ENCODE results near the gene ATXN7L1.
A peak's percentile ranks its signal among the peaks of the same experiment; 100 is the strongest.
"Not testable (repeated sequence)": the region's sequence is repeated elsewhere in the genome, so short reads cannot be mapped to it uniquely, and the experiment has no call there.

Gene ATXN7L1

GRCh38 chr7:105613611-105614330 lies 262.6 kb downstream of the ATXN7L1 start:
- DNase-seq (ENCODE audit: low read depth), result no peak

- DNase-seq (ENCODE audit: low read depth), result no peak
Measured at GRCh38 chr7:105612806-105613205, 263.6 kb downstream of the ATXN7L1 start.

DNA sequence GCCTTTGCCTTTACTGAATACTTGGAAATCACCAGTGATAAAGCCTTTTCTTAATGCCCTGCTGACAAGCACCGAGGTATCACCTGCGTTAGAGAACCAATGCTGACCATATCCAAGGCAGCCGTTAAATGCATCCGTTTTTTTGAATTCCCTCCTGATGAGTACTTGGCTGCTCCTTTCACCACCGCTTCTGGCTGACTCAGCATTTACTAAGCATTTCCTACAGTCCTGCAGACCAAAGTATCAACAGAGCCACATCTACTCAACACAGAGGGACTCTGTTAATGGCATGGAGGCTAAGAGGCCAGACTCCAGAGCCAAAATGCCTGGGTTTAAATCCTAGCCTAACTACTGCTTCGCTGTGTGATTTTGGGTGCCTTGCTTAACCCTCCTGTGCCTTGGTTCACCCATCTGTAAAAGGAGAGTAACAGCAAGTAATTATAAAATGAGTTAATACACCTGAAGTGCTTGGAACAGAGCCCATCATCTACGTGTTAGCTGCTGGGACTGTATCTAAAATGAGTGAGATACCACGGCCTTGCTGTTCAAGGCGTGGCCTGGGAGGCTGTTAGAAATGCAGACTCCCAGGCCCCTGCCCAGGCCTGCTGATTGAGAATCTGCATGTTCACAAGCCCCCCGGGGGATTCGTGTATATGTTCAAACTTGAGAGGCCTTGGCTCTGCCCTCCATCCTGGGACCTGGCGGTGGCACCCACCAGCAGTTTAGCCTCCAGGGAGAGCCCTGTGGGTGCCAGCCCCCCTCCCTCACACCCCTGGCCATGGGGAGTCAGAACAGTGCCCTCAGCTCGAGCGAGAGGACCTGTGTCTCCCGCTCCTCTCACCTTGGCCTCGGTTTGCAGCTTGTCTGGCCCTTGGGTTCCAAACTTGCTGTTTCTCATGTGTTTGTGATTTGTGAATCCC lies 264.3 kb downstream of the ATXN7L1 start:
- DNase-seq (ENCODE audit: low read depth), result no peak

DNA sequence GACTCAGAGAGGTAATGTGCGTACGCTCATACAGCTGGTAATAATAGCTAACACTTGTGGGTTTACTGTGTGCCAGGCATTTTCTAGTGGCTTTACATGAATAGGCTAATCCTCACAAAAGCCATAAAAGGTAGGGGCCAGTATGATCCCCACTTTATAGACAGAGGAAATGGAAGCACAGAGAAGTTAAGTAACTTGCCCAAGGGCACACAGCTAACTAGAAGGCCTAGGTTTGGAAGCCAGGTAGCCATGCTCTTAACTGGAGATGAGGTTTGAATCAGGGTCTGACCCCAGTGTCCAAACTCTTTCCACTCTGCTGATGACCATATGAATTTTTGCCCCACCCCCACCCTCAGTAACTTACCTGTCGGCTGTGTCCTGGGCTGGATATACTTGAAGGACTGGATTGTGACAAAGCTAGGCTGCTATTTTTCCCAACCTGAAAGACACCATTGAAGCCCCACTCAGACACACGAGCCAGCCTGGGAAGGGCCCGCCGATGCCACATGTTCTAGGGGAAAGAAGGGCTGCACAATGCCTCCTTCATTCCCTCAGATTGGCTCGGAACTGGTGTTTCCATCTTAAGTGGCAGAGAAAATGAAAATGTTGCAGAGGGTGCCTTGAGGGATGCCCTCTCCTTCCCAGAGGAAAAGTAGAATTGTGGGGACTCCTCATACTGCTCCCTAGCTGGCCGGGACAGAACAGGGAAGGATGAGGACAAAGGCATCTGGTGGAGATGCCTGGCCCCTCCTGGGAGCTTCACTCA lies 266.1 kb downstream of the ATXN7L1 start:
- DNase-seq (ENCODE audit: low read depth), result no peak

DNA sequence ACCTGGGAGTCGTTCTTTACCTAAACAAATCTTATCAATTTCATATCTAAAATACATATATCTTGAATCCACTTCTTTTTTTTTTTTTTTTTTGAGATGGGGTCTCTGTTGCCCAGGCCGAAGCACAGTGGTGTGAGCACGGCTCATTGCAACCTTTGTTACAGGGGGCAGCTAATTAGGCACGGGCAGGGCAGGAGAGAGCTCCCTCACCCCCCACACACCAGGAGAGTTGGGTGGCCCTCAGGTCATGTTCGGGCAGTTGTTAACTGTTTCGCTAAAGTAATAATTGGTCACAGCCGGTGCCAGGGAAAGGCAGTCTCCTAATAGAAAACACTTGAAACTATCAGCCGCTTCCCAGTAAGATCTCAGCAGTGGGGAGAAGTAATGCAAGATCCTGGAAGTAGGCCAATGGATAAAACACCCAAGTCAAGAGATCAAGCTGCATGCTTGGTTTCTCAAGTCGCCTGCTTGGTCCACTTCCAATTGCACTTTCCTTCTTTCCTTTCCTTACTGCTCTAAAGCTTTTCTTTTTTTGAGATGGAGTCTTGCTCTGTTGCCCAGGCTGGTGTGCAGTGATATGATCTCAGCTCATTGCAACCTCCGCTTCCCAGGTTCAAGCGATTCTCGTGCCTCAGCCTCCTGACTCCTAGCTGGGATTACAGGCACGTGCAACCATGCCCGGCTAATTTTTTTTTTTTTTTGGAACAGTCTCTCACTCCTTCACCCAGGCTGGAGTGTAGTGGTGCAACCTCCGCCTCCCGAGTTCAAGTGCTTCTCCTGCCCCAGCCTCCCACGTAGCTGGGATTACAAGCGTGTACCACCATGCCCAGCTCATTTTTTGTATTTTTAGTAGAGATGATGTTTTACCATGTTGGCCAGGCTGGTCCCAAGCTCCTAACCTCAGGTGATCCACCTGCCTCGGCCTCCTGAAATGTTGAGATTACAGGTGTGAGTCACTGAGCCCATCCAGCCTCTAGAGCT lies 273.8 kb downstream of the ATXN7L1 start:
- DNase-seq (ENCODE audit: low read depth), result no peak

DNA sequence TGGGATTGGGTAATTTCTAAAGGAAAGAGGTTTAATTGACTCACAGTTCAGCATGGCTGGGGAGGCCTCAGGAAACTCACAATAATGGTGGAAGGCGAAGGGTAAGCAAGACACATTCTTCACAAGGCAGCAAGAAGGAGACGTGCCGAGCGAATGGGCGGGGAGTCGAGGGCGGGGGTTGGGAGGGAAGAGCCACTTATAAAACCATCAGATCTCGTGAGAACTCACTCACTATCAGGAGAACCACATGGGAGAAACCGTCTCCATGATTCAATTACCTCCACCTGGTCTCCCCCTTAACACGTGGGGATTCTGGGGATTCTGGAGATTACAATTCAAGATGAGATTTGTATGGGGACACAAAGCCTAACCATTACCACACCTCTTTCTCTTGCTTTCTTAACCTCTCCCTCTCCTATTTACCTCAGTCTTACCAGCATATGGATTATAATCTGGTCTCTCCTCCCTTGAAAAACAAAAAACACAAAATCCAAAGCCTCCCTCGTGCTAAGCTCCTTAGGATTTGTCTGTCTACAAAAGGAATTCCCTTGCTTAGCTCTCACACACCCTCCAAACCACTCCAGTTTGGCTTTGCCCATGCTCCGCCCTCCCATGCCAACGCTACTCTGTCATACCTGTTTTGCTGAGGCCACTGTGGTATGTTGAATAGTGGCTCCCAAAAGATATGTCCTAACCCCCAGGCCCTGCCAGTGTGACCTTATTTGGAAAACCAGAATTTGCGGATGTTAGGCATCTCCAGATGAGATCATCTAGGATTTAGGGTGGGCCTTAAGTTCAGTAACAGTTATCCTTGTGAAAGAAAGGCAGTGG lies 275.5 kb downstream of the ATXN7L1 start:
- peak; percentile 5 for DNase-seq (ENCODE audit: low read depth)

DNA sequence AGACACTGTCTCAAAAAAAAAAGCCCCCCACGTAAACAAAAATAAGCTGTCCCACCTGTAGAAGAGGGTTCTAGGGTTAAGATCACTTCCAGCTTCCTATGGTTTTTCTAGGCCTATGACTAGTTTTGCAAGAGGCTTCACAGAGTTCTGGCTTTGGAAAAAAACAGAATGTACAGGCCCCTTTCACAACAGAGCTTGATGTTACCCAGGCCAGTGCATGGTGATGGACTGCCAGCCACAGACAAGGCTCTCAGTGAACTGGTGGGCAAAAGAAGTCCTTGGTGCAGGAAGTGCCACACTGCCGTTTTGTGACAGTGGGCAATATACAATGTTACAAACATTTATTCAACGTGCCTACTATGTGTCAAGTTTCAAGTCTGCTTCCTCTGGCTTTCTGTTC lies 276.8 kb downstream of the ATXN7L1 start:
- DNase-seq (ENCODE audit: low read depth), result no peak

DNA sequence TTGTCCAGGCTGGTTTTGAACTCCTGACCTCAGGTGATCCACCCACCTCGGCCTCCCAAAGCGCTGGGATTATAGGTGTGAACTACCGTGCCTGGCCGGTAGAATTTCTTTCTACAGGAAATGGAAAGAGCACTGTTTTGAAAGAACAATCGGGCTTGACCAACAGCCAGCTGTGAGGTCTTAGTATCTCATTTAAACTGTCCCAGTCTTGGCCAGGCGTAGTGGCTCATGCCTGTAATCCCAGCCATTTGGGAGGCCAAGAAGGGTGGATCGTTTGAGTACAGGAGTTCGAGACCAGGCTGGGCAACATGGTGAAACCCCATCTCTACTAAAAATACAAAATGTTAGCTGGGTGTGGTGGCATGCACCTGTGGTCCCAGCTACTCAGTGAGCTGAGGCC lies 277.3 kb downstream of the ATXN7L1 start:
- DNase-seq (ENCODE audit: low read depth), result not testable (repeated sequence)

- no peak for DNase-seq (ENCODE audit: low read depth)
Measured at GRCh38 chr7:105596866-105597265, 279.5 kb downstream of the ATXN7L1 start.

DNA sequence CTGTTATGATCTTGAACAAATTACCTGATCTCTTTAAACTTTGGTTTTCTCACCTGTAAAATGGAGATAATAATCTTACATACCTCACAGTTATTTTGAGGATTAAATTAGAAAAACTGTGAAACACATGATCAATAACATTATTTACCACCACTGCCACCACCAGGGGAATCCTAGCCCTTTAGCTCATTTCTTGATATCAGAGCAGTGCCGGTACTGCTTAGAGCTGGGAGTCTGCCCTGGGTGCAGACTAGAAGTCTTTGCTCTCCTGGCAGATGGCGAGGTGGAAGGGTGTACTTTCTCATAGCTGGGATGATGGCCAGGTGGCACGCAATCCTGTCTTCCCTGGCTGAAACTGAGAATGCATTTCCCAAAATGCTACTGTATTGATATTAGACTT lies 282.4 kb downstream of the ATXN7L1 start:
- no peak for DNase-seq (ENCODE audit: low read depth)

DNA sequence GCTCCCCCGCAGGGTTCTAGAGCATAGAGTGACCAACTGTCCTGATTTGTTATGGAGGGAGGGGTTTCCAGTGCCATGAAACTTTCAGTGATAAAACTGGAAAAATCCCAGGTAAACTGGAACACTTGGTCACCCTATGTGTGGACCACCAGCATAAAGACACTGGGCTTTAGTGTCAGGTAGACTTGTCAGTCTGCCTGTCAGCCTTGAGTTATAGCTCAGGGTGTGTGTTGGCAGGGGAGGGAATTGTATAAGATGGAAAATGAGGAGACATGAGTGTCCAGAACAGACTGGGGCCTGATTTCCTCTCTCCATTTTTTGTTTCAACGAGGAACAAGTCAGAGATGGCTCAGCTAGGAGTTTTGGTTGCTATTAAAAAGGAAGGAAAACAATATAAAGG lies 284.9 kb downstream of the ATXN7L1 start:
- DNase-seq (ENCODE audit: low read depth), result no peak

DNA sequence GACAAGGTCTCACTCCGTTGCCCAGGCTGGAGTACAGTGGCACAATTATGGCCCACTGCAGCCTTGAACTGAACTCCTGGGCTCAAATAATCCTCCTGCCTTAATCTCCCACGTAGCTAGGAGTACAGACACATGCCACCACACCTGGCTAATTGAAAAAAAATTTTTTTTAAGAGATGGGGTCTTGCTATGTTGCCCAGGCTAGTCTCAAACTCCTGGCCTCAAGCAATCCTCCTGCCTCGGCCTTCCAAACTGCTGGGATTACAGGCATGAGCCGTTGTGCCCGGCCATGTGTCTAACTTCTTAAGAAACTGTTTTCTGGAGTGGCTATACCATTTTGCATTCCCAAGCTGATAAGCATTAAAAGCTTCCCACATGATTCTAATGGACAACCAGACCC lies 285.6 kb downstream of the ATXN7L1 start:
- DNase-seq (ENCODE audit: low read depth), result no peak

GRCh38 chr7:105589356-105590077 lies 286.9 kb downstream of the ATXN7L1 start:
- peak; percentile 33 for DNase-seq (ENCODE audit: low read depth)

- DNase-seq (ENCODE audit: low read depth), result no peak
Measured at GRCh38 chr7:105587909-105588635, 288.3 kb downstream of the ATXN7L1 start.

- no peak for DNase-seq (ENCODE audit: low read depth)
Measured at GRCh38 chr7:105585850-105586500, 290.4 kb downstream of the ATXN7L1 start.

GRCh38 chr7:105584165-105584564 lies 292.2 kb downstream of the ATXN7L1 start:
- no peak for DNase-seq (ENCODE audit: low read depth)

GRCh38 chr7:105583061-105583460 lies 293.3 kb downstream of the ATXN7L1 start:
- no peak for DNase-seq (ENCODE audit: low read depth)

DNA sequence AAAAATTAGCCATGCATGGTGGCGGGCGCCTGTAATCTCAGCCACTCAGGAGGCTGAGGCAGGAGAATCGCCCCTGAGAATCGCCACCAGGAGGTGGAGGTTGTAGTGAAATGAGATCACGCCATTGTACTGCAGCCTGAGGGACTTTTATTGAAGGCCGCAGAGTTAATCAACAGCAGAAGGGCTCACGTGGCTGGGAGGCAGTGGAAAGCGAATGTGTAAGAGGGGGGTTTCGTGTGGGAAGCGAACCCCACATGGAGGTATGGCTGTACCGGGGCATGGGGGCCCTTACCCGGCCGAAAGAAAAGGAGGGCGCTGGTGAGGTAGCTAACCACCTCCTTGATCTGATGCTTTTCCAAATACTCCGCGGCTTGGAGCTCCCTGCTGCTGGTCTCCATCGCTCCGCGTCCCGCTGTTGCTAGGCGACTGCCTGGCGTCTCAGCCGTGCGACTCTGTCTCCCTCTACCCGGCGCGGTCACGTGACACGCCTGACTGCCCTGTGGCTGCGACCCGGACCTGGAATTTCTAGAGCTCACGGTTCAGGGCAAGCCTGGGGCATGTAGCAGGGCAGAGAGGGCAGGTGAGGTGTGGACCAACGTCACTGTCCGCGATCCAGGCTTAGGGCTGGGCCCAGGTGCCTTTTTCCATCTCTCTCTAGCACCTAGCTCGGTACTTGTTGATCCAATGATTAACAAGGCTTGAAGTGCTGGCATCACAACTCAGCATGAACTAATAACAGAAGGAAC lies 295.2 kb downstream of the ATXN7L1 start, which contains the start of gene EFCAB10:
TSS of gene EFCAB10 (minus strand) at position 428 of the 746 bp plus-strand sequence. CDS start at position 398, 30 bp downstream.
- no peak for DNase-seq (ENCODE audit: low read depth)

All from HS-27A (cell line).